CD4-positive, alpha-beta T cell treated with Interleukin-6 at 100 ng/mL for 8 hours (primary cell): Measurements from ENCODE around the gene GADD45GIP1.
A peak's percentile ranks its signal among the peaks of the same experiment; 100 is the strongest.
"Not testable (repeated sequence)": the region's sequence is repeated elsewhere in the genome, so short reads cannot be mapped to it uniquely, and the experiment has no call there.

Experiments used
- DNase-seq: peaks from one replicate; pipeline ENCODE4 v3.0.0-alpha.2; 2020; ENCODE audit warnings: mixed read lengths, low spot score

The GADD45GIP1 gene

DNA sequence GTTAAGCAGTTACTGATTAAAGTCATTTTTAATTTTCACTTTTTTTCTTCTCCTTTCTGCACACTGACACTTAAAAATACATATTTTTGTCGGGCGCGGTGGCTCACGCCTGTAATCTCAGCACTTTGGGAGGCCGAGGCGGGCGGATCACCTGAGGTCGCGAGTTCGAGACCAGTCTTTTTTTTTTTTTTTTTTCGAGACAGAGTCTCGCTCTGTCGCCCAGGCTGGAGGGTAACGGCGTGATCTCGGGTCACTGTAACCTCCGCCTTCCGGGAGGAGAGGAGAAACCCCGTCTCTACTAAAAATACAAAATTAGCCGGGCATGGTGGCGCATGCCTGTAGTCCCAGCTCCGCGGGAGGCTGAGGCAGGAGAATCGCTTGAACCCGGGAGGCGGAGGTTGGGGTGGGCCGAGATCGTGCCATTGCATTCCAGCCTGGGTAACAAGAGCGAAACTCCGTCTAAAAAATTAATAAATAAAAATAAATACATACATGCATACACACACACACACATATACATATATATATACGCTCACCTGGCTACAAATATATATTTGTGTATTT lies 448 bp upstream of the GADD45GIP1 start:
- not testable (repeated sequence) for DNase-seq

DNA sequence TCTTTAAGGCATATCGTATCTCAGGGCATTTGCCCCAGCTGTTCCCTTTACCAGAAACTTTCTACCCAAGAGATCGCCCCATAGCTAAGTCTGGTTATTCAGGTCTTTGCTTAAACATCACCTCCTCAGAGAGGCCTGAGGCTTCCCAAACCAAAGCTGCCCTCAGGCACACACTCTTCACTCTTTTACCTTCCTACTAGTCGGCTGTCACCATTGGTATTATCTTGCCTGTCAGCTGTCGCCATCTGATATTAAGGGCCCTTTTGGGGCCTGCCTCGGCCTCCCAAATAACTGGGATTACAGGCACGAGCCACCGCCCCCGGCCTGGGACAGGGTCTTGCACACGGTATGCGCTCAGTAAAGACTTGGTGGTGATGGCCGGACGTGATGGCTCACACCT lies 1.0 kb downstream of the GADD45GIP1 start:
- DNase-seq = no peak

- DNase-seq = not testable (repeated sequence)
These were observed 1.4 kb downstream of the GADD45GIP1 start for GRCh38 chr19:12955575-12955974.

DNA sequence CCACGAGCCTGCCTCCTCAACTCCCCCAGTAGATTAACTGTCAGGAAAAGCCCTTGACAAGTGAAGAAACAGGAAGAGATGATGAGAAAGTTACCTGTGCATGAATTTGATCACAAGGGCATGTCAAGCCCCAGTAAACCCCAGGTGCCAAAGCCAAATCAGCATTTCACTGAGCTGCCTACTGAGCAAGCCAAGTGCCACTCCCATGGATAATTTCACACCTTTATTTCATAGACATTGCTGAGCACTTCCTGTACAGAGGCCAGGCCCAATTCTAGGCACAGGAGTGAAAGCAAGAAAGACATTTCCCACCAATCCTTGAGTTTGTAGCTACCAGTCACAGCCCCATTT lies 2.4 kb downstream of the GADD45GIP1 start:
- DNase-seq = no peak

GRCh38 chr19:12953799-12954611 lies 3.0 kb downstream of the GADD45GIP1 start:
- no peak for DNase-seq

GRCh38 chr19:12953138-12953798 lies 3.8 kb downstream of the GADD45GIP1 start:
- DNase-seq = no peak

DNA sequence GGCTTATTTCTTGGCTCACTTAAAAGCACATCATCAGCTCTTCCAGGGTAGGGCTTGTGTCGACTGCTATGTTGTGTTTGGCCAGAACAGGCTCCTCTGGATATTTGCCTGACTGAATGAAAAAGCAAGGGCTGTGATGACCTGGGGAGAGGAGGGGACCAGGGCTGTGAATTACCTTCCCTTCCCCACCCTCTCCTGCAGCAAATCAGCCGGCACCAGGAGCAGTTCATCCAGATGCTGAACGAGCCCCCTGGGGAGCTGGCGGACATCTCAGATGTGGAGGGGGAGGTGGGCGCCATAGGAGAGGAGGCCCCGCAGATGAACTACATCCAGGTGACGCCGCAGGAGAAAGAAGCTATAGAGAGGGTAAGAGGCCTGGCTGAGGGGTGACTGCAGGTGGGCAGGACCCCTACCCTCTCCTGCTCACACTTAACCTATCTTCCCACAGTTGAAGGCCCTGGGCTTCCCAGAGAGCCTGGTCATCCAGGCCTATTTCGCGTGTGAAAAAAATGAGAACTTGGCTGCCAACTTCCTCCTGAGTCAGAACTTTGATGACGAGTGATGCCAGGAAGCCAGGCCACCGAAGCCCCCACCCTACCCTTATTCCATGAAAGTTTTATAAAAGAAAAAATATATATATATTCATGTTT lies 4.4 kb downstream of the GADD45GIP1 start:
- DNase-seq = no peak

DNA sequence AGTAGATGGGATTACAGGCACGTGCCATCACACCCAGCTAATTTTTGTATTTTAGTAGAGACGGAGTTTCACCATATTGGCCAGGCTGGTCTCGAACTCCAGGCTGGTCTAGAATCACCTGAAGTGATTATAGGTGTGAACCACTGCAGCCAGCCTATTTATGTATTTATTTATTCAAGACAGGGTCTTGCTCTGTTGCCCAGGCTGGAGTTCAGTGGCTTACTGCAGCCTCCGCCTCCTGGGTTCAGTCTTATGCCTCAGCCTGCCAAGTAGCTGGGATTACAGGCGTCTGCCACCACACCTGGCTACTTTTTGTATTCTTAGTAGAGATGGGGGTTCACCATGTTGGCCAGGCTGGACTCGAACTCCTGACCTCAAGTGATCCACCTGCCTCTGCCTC lies 5.0 kb downstream of the GADD45GIP1 start:
- not testable (repeated sequence) for DNase-seq

DNA sequence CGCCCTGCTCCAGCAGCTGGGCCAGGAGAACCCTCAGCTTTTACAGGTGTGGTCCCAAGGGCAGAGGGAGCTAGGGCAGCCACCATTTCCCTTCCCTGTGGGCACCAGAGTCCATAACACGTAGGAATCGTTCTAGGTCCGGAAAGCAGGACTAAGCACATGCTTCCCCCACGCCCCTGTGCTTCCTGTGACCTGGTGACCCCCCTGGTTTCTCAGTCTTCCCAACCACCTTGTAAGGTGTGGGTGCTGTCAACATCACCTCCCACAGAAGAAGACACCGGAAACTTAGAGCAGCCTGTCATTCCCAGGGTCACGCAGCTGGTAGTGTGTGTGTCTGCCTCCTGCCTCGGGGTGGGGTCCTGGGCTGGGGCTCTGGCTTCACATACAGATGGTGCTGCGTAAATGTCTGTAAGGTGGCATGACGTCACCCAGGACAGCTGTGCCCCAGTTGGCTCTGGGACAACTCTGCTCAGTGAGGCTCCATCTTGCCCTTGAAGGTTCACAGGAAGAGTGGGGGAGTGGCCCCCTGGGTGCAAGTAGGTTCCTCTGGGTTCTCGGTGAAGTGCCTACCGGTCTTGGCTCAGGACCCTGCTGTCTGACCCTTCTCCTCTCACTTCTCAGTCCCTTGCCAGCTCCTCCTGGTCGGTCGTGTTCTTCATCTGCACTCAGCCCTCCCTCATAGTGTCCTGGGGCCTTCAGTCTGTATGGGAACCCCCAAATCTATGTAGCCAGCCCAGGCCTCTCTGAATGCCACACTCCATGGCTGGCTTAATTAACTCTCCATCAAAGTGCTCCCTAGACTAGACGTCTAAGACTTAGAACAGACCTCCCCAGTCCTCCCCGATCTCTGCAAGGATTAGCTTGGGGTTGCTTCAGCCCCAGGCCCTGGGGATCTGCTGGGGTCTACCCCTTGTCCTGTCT lies 7.4 kb downstream of the GADD45GIP1 start:
- no peak for DNase-seq

- no peak for DNase-seq
These were observed 8.2 kb downstream of the GADD45GIP1 start for GRCh38 chr19:12948612-12949362.

- DNase-seq = no peak
These were observed 9.1 kb downstream of the GADD45GIP1 start for GRCh38 chr19:12947702-12948611.

DNA sequence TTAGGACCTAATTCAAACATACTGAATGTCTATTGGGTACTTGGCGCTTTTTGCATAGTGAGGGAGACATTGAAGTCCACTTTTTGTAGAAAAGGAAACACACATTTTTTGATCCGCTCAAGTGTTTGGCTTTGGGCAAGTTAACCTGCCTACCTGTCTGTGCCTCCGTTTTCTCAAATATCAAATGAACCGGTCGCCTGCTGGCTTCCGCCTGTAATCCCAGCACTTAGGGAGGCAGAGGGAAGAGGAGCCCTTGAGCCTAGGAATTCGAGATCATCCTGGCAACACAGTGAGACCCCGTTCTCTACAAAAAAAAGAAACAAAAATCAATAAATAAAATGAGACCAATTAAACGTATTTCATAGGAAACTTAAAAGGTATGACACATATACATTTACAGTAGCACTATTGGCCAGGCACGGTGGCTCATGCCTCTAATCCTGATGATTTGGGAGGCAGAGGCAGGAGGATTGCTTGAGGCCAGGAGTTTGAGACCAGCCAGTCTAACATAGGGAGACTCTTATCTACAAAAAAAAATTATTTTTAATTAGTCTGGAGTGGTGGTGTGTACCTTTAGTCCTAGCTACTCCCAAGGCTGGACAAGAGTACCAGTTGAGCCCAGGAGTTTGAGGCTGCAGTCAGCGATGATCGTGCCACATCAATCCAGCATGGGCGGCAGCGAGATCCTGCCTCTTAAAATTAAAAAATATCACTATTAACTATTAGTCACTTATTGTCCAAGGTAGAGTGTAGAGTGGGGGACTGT lies 10.1 kb downstream of the GADD45GIP1 start:
- no peak for DNase-seq

- DNase-seq = peak; percentile 27
These were observed 10.8 kb downstream of the GADD45GIP1 start for GRCh38 chr19:12946092-12946721.

DNA sequence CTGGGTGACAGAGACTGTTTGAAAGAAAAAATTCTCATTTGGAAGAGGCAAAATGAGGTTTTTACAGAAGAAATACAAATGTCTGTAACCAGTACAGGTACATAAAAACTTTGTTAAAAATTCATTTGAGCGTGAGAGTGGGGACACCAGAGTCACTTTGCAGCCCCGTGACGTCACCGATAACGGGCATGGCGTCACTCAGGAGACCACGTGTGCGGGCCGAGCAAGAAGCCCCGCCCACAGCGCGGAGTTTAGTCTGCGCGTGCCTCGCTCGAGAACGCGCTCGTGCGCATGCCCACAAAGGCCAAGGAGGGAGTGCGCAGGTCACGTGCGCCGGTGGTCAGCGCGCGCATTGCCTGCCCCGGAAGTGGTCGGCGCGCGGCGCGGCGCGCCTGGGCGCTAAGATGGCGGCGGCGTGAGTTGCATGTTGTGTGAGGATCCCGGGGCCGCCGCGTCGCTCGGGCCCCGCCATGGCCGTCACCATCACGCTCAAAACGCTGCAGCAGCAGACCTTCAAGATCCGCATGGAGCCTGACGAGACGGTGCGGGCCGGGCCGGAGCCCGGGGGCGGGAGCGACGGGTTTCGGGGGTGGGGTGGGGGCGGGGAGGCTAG lies 11.4 kb downstream of the GADD45GIP1 start, which contains the start of gene RAD23A:
Gene RAD23A (plus strand): TSS at position 384 of the 613 bp plus-strand sequence. CDS start 87 bp downstream, at position 471.
- DNase-seq = peak; percentile 96

GRCh38 chr19:12944104-12944674 lies 12.8 kb downstream of the GADD45GIP1 start:
- no peak for DNase-seq

DNA sequence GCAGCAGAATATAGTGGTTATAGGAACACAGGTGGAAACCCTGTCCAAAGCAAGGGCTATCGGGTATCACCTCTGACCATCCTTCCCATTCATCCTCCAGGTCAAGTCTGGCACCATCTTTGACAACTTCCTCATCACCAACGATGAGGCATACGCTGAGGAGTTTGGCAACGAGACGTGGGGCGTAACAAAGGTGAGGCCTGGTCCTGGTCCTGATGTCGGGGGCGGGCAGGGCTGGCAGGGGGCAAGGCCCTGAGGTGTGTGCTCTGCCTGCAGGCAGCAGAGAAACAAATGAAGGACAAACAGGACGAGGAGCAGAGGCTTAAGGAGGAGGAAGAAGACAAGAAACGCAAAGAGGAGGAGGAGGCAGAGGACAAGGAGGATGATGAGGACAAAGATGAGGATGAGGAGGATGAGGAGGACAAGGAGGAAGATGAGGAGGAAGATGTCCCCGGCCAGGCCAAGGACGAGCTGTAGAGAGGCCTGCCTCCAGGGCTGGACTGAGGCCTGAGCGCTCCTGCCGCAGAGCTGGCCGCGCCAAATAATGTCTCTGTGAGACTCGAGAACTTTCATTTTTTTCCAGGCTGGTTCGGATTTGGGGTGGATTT lies 13.5 kb downstream of the GADD45GIP1 start:
- no peak for DNase-seq

GRCh38 chr19:12940897-12941296 lies 16.1 kb downstream of the GADD45GIP1 start:
- DNase-seq = no peak
